Heart left ventricle (tissue), 13 donors: Measurements from ENCODE around the gene ZNF628.

Source experiments
- POLR2A ChIP-seq, 2 donors: fragments of 450-650 bp; IDR thresholded peaks; one replicate each; pipeline ENCODE4 v1.6.1; 2017; ENCODE audit warnings: antibody characterized with exemption in 2 of 2, mild to moderate bottlenecking in 2 of 2, moderate library complexity in 2 of 2
- TF ChIP-seq, protein P1 (sequence below), 12 donors: fragments of 200-600 bp; sonication (generic) in 4 of 12; IDR thresholded peaks; one replicate each; pipeline versions ENCODE4 v1.5.0 to v1.8.0; 2018 to 2022; ENCODE audit warnings: antibody characterized with exemption in 12 of 12, mild to moderate bottlenecking in 5 of 12
- donor health status: ischemic (EF 13 %, LVEDD 7.1; RV severe dilation, severe dysfunction).
- donor health status: DM: no; HTN: yes; CAD: no.
- donor health status: DM: no; HTN: no; CAD: no.
- donor health status: ischemic (EF 25% LVEDD 6.9; RV normal size, moderate dysfunction).
- donor health status: ischemic (EF 25% LVEDD 5.7; RV mildly dilated, moderate dysfunction).
- donor health status: ischemic (EF 35%, LVEDD 5.7; RV mildly dilated, moderate dysfunction).
- donor health status: nonischemic (EF 11% LVEDD 7.7; RV severe dilation, severe dysfunction).
- donor health status: DM: yes; HTN: yes; CAD: no.
- donor health status: PGD.
- donor health status: ischemic (EF 29% LVEDD 5.4; RV normal size, mild dysfunction).
- donor health status: nonischemic (EF 23%, LVEDD 6.1; RV moderate dilation, normal function).

DNA sequence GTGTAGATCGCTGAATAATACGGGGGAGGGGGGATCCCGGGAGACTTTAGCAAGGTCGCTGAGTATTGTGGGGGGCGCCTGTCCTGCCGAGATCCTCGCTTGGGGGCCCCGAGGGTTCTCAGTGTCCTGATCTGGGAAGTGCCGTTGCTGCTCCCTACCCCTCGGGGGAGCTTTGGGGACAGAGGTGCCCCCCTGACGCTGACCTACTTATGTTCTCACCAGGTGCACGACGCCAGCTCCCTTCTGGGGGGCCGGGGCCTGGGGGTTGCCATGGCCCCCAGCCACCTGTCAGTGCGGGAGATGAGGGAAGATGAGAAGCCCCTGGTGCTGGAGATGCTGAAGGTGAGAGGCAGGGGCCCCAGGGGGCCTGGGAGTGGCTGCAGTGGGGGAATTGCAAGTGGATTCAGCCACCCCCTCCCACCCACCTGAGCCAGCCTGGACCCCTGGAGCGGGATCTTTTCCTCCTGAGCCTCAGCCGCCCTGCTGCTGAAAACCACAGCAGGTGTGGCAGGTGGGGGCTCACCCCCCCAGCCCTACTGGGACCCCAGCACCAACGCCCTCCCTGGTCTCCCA lies 9.1 kb downstream of the ZNF628 start:
- no peak for TF ChIP-seq POLR2A (IDR thresholded peaks at IDR 0.05)
- TF ChIP-seq, protein P1, sequence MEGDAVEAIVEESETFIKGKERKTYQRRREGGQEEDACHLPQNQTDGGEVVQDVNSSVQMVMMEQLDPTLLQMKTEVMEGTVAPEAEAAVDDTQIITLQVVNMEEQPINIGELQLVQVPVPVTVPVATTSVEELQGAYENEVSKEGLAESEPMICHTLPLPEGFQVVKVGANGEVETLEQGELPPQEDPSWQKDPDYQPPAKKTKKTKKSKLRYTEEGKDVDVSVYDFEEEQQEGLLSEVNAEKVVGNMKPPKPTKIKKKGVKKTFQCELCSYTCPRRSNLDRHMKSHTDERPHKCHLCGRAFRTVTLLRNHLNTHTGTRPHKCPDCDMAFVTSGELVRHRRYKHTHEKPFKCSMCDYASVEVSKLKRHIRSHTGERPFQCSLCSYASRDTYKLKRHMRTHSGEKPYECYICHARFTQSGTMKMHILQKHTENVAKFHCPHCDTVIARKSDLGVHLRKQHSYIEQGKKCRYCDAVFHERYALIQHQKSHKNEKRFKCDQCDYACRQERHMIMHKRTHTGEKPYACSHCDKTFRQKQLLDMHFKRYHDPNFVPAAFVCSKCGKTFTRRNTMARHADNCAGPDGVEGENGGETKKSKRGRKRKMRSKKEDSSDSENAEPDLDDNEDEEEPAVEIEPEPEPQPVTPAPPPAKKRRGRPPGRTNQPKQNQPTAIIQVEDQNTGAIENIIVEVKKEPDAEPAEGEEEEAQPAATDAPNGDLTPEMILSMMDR (IDR thresholded peaks at IDR 0.05): no peak
